ENCODE results near the gene STPG3. TPM values are rescaled to one million over a fixed set of nuclear protein-coding genes. Genes with fewer than 3 reads are reported as not detected.

The STPG3 gene
- total and polyA plus RNA-seq, 9 of the 15 experiments (the other 6 are each of a cell fraction or from before 2014, with no cell fraction given), result not detected

GRCh38 chr9:137300567-137301080 is 49.5 kb downstream of the STPG3 start (continued):
- TF ChIP-seq, protein P1, sequence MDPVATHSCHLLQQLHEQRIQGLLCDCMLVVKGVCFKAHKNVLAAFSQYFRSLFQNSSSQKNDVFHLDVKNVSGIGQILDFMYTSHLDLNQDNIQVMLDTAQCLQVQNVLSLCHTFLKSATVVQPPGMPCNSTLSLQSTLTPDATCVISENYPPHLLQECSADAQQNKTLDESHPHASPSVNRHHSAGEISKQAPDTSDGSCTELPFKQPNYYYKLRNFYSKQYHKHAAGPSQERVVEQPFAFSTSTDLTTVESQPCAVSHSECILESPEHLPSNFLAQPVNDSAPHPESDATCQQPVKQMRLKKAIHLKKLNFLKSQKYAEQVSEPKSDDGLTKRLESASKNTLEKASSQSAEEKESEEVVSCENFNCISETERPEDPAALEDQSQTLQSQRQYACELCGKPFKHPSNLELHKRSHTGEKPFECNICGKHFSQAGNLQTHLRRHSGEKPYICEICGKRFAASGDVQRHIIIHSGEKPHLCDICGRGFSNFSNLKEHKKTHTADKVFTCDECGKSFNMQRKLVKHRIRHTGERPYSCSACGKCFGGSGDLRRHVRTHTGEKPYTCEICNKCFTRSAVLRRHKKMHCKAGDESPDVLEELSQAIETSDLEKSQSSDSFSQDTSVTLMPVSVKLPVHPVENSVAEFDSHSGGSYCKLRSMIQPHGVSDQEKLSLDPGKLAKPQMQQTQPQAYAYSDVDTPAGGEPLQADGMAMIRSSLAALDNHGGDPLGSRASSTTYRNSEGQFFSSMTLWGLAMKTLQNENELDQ (CRISPR knock-in tag; IDR thresholded peaks at IDR 0.05; ENCODE audit: borderline replicate concordance), result no peak
- TF ChIP-seq, protein P2, sequence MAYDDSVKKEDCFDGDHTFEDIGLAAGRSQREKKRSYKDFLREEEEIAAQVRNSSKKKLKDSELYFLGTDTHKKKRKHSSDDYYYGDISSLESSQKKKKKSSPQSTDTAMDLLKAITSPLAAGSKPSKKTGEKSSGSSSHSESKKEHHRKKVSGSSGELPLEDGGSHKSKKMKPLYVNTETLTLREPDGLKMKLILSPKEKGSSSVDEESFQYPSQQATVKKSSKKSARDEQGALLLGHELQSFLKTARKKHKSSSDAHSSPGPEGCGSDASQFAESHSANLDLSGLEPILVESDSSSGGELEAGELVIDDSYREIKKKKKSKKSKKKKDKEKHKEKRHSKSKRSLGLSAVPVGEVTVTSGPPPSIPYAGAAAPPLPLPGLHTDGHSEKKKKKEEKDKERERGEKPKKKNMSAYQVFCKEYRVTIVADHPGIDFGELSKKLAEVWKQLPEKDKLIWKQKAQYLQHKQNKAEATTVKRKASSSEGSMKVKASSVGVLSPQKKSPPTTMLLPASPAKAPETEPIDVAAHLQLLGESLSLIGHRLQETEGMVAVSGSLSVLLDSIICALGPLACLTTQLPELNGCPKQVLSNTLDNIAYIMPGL (CRISPR knock-in tag; IDR thresholded peaks at IDR 0.05), result no peak
- no peak for TF ChIP-seq GATAD2B (IDR thresholded peaks at IDR 0.05; ENCODE audit: borderline replicate concordance)
- no peak for TF ChIP-seq MEF2D (tag; conservative IDR thresholded peaks at IDR 0.05; ENCODE audit: low read depth)
- TF ChIP-seq HNRNPUL1 (IDR thresholded peaks at IDR 0.05; ENCODE audit: low read length), result no peak
- TF ChIP-seq TRIM28 (IDR thresholded peaks at IDR 0.05), result no peak
- no peak for TF ChIP-seq NRF1 (conservative IDR thresholded peaks at IDR 0.05 in 1 of 2, IDR thresholded peaks at IDR 0.05 in 1 of 2)
- no peak for TF ChIP-seq ATF1 (CRISPR knock-in tag; IDR thresholded peaks at IDR 0.05)
- no peak for TF ChIP-seq ATF1 (tag; IDR thresholded peaks at IDR 0.05)
- TF ChIP-seq, protein P3, sequence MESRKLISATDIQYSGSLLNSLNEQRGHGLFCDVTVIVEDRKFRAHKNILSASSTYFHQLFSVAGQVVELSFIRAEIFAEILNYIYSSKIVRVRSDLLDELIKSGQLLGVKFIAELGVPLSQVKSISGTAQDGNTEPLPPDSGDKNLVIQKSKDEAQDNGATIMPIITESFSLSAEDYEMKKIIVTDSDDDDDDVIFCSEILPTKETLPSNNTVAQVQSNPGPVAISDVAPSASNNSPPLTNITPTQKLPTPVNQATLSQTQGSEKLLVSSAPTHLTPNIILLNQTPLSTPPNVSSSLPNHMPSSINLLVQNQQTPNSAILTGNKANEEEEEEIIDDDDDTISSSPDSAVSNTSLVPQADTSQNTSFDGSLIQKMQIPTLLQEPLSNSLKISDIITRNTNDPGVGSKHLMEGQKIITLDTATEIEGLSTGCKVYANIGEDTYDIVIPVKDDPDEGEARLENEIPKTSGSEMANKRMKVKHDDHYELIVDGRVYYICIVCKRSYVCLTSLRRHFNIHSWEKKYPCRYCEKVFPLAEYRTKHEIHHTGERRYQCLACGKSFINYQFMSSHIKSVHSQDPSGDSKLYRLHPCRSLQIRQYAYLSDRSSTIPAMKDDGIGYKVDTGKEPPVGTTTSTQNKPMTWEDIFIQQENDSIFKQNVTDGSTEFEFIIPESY (CRISPR knock-in tag; IDR thresholded peaks at IDR 0.05), result no peak
- no peak for TF ChIP-seq NFXL1 (CRISPR knock-in tag; IDR thresholded peaks at IDR 0.05)
- TF ChIP-seq GTF2E2 (tag; IDR thresholded peaks at IDR 0.05), result no peak
- TF ChIP-seq RBM17 (IDR thresholded peaks at IDR 0.05; ENCODE audit: borderline replicate concordance, low read depth, low read length), result no peak
- no peak for TF ChIP-seq ZNF586 (CRISPR knock-in tag; conservative IDR thresholded peaks at IDR 0.05)
- TF ChIP-seq STAG1 (CRISPR knock-in tag; IDR thresholded peaks at IDR 0.05; ENCODE audit: borderline replicate concordance), result no peak
- TF ChIP-seq MYBL2 (IDR thresholded peaks at IDR 0.05; ENCODE audit: low read depth), result no peak
- TF ChIP-seq MYBL2 (CRISPR knock-in tag; IDR thresholded peaks at IDR 0.05; ENCODE audit: borderline replicate concordance), result no peak
- no peak for TF ChIP-seq NFIC (IDR thresholded peaks at IDR 0.05)
- no peak for TF ChIP-seq TEAD1 (CRISPR knock-in tag; IDR thresholded peaks at IDR 0.05)
- no peak for TF ChIP-seq E2F5 (CRISPR knock-in tag; IDR thresholded peaks at IDR 0.05)
- no peak for TF ChIP-seq ZNF274 (IDR thresholded peaks at IDR 0.05; ENCODE audit: borderline replicate concordance, low read depth, low read length)
- TF ChIP-seq MIER1 (IDR thresholded peaks at IDR 0.05; ENCODE audit: low read depth), result no peak
- TF ChIP-seq NR2C1 (IDR thresholded peaks at IDR 0.05), result no peak
- no peak for TF ChIP-seq NR2C1 (tag; IDR thresholded peaks at IDR 0.05)
